NCI-H146 treated with DMSO at 0.1 percent for 48 hours (cell line): ENCODE data around the gene MPST.

Experiments
- DNase-seq: peaks from one replicate; lab custom pipeline; 2025; ENCODE audit not compliant: unreplicated experiment; lab: John Stamatoyannopoulos, UW

Gene MPST

GRCh38 chr22:37043828-37044538, 24.4 kb downstream of the MPST start:
- DNase-seq: peak; percentile 5

- no peak for DNase-seq
Observed at GRCh38 chr22:37044634-37045625, 25.4 kb downstream of the MPST start.

GRCh38 chr22:37045958-37046357, 26.4 kb downstream of the MPST start:
- no peak for DNase-seq

GRCh38 chr22:37046589-37046988, 27.0 kb downstream of the MPST start:
- no peak for DNase-seq

- DNase-seq: no peak
Observed at GRCh38 chr22:37047006-37047405, 27.5 kb downstream of the MPST start.

- no peak for DNase-seq
Observed at GRCh38 chr22:37048133-37048532, 28.6 kb downstream of the MPST start.

- no peak for DNase-seq
Observed at GRCh38 chr22:37049224-37049623, 29.7 kb downstream of the MPST start.

- no peak for DNase-seq
Observed at GRCh38 chr22:37050913-37051312, 31.4 kb downstream of the MPST start.

GRCh38 chr22:37051391-37052385, 32.1 kb downstream of the MPST start, which contains the start of gene KCTD17:
Gene KCTD17, plus strand, starts transcription at chr22:37051742. Its CDS starts 19 bp downstream, at chr22:37051761.
- no peak for DNase-seq

GRCh38 chr22:37052386-37053309, 33.1 kb downstream of the MPST start:
- no peak for DNase-seq

GRCh38 chr22:37053310-37054055, 33.9 kb downstream of the MPST start:
- DNase-seq: no peak

- no peak for DNase-seq
Observed at GRCh38 chr22:37054056-37054395, 34.5 kb downstream of the MPST start.

- DNase-seq: no peak
Observed at GRCh38 chr22:37054600-37055365, 35.2 kb downstream of the MPST start.

GRCh38 chr22:37056246-37056645, 36.7 kb downstream of the MPST start:
- no peak for DNase-seq

- no peak for DNase-seq
Observed at GRCh38 chr22:37057226-37057625, 37.7 kb downstream of the MPST start.

- DNase-seq: no peak
Observed at GRCh38 chr22:37057796-37058510, 38.4 kb downstream of the MPST start.

GRCh38 chr22:37058917-37059701, 39.6 kb downstream of the MPST start:
- no peak for DNase-seq
